Panc1 (cell line): Measurements from ENCODE around the gene ZNF516.

Experiments
- CTCF ChIP-seq: fragments of 450-650 bp; IDR thresholded peaks from 2 replicates; pipeline ENCODE4 v1.5.1; 2017; ENCODE audit warnings: mild to moderate bottlenecking
- POLR2AphosphoS5 ChIP-seq: IDR thresholded peaks from 2 replicates; pipeline ENCODE4 v1.6.1; 2012; ENCODE audit warnings: mild to moderate bottlenecking, low read depth, low read length, moderate library complexity
- REST ChIP-seq, 2 experiments: IDR thresholded peaks; 2 replicates each; pipeline ENCODE4 v1.6.1; 2011 to 2012; ENCODE audit warnings: low read depth in 2 of 2, control low read depth in 1 of 2, low read length in 1 of 2, mild to moderate bottlenecking in 1 of 2, moderate library complexity in 1 of 2; ENCODE audit not compliant: insufficient read depth in 1 of 2
- SIN3A ChIP-seq: IDR thresholded peaks from 2 replicates; pipeline ENCODE4 v1.6.1; 2012; ENCODE audit warnings: low read depth, mild to moderate bottlenecking, low read length, moderate library complexity, borderline replicate concordance; ENCODE audit not compliant: insufficient read depth

GRCh38 chr18:76385681-76385975, 109.4 kb downstream of the ZNF516 start:
- no peak for TF ChIP-seq CTCF
- no peak for TF ChIP-seq REST (IDR thresholded peaks at IDR 0.05; ENCODE audit: insufficient read depth in 1 of 2, low read depth in 2 of 2, low read length in 1 of 2)
- no peak for TF ChIP-seq POLR2AphosphoS5
- no peak for TF ChIP-seq SIN3A
